ENCODE results near the gene LINGO4.

LINGO4 gene

DNA sequence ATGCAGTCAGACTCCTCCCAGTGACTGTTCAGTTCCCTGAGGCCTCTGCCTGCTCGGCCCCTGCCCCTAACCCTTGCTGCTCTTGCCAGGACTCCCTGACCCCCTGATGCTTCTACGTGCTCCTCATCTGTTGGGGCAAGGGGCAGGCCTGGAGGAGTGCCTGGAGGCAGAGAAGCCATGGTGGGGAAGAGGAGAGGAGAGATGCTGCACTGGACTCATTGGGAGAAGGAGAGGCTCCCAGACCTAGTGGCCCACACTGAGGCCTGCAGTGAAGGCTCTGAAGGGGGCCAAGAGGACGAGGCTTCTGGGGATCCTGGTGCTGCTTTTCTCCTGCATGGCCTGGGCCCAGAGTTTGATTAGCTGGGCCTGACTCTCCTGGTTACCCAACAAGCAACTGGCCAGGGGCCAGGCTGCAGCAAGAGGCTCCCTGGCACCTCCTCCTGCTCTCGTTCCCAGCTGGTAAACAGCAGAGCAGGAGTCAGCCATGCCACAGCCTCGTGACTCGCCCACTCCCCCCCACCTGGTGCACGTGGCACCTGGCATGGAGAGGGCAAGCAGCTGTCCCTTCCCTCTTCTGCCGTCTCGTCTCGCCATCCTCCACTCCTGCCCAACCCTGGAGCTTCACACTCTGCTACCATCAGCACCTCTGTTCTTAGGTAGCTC is 27.2 kb upstream of the LINGO4 start:
- no peak for DNase-seq

DNA sequence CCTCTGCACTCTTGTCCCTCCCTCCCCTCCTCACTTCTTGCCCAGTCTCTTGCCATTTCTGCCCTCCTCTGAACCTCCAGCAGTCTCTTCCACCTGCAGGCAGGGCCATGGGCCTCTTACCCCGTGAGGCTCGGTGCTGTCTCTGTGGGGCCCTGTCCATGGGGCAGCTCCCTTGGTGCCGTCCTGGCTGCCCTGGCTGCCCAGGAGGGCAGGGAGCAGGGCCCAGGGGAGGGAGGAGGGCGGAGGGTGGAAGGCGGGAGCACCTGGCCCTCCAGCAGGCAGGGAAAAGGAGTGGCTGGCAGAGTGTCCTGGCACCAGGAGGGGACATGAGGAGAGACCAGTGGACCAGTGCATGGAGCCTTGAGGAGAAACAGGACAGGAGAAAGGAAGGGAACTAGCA is 26.4 kb upstream of the LINGO4 start, which contains the start of gene RORC:
TSS of gene RORC (minus strand) at position 198 of the 400 bp plus-strand sequence. CDS start at position 160, 38 bp downstream.
- DNase-seq: no peak

DNA sequence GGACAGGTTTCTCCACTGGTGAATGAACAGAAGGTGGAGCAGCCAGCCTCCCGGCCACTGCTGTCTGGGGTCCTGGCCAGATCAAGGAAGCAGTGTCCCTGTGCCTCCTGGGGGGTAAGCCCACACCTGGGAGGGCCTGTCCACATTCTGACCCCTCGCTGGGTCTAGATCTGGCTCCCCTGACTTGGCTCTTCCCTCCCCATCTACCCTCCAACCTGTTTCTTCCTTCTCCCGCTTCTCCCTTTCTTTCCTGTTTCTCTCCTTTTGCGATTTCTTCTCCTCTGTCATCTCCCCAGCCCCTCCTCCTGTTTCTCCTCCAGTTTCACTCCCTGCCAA is 26.0 kb upstream of the LINGO4 start:
- no peak for DNase-seq

DNA sequence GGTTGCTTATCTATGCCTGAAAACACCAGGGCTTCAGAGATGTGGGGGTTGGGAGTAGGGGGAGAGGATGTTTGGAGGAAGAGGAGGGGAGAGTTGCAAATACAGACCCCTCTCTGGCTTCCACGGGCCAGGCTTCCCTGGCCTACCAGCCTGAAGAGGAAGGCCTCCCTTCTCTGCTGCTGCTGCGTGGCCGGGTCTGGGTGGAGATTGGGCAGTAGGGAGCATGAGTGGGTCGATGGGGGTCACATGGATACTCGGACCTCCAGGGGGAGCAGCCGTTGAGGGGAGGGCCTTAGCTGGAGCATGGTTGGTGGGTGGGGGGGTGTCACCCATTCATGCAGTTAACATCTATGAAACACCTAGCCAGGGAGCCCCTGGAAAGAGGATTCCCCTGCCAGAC is 24.8 kb upstream of the LINGO4 start:
- no peak for DNase-seq

DNA sequence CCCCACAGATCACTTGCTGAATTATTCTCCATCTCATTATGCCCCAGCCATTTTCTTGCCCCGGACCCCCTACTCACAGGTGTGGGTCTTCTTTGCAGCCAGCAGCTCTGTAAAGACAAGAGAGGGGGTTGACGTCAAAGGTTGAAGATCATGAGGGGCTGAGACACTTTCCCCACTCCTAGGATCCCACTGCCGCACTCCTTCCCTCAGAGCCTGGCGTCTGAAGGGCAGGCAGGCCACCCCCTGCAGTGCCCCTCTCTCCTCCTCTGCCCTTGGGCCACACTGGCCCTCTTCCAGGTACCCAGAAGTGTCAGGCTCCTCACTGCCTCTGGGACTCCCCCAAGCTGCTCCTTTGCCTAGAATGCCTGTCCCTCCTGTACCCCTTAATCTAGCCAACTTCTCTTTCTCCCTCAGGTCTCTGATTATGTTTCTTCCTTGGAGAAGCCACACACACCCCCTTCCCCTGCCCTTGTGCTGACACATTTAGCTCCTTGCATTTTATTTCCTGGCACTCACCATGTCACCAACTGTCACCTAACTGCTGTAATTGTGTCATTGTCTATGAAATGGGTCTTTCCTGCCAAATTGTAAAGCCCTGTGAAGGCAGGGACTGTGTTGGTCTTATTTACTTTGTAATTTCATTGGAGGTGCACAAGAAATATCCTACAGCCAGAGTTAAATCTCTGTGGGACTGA is 24.3 kb upstream of the LINGO4 start:
- DNase-seq: peak; percentile 44

DNA sequence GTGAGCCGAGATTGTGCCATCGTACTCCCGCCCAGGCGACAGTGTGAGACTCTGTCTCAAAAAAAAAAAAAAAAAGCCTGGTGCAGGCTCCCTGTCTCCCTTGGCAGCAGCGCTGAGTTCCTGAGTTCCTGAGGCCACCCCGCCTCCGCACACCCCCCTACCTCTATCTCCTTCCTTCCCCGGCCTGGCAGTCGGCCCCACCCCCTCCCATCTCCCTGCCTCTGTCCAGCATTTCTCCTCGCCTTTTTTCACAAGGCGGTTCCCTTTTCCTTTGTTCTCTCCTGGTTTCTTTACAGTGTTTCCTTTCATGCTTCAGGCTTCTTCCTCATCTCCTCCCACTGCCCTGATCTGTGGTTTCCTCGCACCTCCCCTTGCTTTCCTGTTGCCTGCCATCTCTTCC is 23.7 kb upstream of the LINGO4 start:
- DNase-seq: peak; percentile 80

DNA sequence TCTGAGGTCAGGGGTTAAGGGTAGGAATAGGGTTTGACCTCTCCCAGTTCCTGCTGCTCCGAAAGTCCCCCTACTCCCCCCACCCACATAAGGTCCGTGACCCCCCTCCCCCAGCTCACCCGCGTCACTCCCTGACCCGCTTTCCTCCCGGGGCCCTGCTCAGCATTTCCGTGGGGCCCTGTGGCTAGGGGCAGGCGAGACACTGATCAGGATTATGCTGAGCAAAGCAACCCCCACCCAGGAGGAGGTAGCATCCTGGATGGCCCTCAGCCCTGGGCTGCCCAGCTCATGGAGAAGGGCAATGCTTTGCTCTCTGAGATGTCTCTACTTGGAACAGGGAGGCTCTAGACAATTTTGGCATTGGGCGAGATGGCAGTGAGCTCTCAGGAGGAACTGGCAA is 22.6 kb upstream of the LINGO4 start:
- DNase-seq: no peak

DNA sequence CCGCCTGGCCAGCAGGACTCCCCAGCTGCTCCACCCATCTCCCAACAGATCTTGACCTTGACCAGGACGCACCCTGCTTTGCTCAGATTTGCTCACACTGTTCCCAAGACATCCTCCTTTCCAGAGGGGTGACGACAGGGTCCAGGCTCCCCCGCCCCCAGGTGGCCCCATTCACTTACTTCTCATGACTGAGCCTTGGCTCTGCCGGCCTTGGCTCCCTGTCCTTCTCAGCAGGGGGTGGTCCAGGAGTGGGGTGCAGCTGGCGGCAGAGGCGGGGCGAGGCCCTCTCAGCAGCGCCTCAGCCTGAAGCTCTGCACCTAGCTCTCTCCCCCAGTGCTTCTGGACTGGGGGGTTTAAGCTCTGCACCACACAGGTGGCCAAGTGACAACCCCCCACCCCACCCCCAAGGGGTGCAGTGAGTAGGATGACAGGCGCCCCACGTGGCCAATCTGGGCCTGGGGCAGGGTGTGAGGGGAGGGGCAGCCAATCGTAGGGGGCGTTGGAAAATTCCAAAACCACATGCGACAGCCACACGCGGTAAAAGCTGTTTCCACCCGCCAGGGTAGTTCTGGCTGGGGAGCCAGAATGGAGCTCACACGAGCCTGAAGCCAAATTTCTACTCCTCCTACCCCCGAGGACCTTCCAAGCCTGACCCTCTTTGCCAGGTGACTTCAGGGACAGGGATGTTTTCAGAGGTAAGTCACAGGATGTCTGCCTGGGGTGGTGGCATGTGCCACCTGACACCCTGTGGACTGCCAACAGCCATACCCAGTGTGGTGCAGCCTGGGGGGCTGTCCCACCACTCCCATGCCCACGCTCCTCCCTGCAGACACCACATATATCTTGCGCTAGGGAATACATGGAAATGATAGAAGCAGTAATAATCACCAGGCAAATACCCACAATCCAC is 20.8 kb upstream of the LINGO4 start:
- DNase-seq: no peak

DNA sequence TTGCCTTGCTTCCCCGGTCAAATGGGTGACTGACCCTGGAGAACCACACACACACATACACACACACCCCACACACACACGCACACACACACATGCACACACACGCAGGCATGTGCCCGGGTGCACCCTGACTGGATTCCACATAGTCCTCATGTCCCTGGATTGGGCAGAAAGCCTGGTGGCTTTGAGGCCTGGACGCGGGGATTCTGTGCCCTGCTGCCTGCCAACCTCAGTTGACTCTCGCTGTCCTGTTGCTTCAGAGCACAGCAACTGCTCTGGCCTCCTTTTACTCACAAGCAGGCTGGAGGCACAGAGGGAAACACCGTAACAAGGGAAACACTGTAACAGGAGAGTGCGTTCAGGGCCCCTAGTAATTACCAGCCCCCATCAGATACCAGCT is 20.0 kb upstream of the LINGO4 start:
- DNase-seq: no peak

DNA sequence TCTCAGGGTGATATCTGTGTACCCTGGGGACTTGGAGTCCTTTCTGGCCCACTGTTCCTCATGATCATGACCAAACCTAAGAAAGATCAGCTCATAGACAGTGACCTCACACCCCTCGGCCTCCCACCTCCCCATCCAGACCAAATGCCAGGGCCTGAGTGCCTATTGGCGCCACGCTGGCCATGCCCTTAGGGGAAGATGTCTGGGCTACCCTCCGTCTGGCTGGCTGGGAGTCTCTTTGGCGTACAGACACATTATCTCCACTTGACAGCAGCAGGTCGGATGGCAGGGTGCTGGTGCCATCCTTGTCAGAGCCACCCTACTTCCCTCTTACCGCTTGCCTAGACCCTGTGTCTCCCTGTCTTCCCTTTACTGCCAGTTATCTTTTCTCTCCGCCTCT is 18.0 kb upstream of the LINGO4 start:
- DNase-seq: no peak

DNA sequence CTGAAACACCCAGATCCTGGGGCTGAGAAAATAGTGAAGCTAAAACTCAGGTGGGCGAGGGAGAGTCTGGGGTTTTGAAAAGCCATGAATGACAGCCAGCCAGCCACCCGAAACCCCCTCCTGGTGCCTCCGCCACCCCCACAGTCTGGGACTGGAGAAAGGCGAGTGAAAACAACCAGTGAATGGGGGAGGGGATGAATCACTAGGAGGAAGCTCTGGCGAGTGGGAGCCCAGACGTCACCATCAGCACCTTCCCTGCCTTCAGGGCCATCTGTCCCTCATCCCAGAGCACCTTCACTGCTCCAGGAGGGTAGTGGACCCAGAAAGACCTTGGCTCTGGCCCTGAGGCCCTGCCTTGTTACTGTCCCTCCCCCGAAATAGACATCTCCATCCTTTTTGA is 17.2 kb upstream of the LINGO4 start:
- DNase-seq: peak; percentile 24

DNA sequence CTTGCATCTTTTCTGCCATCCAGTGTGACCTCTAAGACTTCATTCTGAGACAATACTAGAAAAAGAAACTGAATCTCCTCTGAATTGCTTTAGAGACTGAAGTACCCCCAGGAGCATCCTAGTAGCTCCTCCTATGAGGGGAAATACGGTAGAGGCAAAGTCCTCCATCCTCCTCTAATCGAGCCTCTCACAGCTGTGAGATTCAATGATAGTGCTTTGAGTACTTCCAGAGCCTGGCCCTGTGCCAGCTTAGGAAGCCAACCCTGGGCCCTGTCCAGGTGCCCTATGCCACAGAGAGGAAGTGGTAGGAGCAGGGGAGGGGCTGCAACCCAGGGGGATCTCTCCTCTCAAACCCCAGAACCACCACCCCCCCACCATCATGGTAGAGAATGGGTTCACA is 15.7 kb upstream of the LINGO4 start:
- peak; percentile 23 for DNase-seq

DNA sequence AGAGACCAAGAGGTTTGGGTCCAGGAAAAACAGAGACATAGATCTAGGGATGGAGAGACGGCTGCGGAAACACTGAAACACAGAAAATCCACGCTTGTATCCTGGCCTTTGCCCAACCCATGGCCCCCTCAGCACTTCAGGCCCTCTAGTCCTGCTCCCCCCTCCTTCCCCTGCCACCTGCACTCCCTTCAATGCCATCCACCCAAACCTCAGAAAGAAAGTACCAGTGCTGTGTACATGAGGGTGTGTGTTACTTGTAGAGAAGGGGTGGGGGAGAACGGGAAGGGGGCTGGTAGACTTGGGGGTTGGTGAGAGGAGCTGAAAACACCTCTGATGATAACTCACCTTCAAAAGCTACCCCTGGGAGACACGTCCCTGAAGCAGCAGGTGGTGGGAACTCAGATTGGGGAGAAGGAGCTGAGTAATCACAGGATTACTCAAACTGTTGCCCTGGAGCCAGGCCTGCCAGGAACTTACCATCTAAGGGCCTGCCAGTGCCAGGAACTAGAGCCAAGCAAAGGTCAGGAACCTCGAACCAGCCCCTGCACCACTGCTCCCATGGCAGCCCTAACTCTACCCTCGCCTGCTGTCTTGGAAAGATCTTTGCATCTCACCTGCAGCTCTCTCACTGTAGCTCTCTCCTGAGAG is 14.9 kb upstream of the LINGO4 start:
- no peak for DNase-seq

DNA sequence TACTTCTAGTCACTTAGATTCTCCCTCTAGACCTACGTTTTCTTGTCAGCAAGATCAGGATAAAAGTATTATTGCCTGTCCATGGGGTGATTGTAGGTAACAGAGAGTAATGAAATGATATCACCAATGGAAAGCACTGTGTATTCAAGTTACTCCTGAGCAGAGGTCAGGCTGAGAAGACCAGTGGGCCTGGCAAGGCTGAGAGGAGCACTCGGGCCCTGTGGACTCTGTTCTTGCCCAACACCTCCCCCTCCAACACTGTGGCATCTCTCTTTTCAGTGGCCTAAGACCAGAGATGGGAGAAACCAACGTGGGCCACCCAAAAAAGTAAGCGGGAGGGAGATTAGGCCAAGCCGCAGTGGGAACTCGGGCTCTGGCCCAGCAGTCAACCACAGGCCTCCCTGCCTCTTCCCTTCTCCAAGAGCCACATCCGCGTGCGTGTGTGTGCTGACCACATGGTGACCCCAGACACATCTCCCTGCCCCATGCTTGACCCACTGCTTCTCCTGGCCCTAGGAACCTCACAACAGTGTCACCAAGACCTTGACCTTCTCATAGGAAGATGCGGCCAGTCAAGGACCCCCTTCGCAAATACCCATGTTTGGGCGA is 14.1 kb upstream of the LINGO4 start:
- DNase-seq: no peak

DNA sequence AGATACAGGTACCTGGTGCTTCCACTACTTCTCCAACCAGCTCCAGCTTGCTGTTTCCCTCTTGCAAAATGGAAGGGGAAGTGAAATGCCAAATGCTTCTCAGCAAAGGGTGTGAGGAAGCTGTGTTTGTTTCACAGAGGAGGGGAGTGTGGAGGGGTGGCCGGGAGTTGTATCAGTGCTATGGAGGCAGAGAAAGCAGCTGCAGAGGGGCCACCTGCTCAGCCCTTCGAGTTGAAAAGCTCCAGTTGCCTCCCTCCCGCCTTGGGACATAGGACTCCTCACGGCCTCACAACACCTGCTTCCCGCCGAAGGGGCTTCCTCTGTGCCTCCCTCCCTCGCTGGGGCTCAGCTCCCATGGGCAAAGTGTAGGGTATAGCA is 12.1 kb upstream of the LINGO4 start:
- DNase-seq: no peak

DNA sequence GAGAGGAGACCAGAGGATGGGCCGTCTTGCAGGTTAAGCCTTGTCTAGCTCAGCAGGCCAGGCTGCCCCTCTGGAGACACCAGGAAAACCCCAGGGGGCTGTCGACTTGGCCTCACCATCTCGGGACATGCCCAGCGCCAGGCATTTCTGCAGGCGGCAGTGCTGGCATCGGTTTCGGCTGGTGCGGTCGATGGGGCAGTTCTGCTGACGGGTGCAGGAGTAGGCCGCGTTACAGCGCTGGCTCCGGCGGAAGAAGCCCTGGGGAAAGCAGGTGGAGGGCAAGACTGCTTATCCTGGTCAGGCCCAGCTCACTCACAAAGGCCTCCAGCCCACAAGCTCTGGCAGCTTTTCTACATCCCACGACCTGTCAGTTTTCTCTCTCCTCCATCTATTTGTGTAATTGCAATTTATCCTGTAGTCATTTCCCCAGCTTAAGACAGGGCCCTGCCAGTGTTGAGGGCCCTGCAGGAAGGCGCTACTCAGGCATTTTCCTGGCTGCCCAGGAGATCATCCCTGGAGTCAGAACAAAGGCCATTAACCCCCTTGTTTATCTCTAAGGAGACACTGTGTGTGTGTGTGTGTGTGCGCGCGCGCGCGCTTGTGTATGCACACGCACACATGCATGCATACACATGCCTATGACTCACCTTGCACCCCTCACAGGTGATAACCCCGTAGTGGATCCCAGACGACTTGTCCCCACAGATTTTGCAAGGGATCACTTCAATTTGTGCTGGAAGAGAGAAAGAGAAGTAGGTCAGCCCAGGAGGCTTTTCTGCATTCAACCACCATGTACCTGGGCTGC is 11.5 kb upstream of the LINGO4 start:
- no peak for DNase-seq

DNA sequence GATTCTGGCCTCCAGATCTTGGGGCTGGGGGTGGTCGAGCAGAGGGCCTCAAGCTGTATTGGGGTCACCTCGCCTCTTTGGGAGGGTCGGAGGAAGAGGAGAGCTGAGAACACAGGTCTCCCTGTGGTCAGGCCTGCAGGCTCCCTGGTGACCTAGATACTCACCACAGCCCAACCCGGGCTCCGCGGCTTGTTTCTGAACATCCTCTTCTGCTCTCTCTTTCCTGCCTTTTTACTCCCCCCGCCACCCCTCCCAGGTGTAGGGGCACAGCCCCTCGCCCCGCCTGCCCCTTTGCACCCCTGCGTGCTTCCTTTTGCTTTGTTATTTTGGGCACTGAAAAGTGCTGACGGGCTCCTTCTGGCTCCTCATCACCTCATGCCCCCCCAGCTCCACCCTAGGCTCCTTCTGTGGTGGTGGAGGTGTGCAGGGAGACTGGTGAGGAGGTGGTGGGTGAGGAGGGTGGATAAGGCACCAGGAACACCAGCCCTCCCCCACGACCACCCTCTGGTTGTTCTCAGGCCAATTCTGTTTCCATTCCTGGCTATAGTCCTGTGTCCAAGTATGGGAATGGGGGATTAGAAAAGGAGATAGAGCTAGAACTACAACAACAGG is 10.6 kb upstream of the LINGO4 start:
- DNase-seq: no peak

DNA sequence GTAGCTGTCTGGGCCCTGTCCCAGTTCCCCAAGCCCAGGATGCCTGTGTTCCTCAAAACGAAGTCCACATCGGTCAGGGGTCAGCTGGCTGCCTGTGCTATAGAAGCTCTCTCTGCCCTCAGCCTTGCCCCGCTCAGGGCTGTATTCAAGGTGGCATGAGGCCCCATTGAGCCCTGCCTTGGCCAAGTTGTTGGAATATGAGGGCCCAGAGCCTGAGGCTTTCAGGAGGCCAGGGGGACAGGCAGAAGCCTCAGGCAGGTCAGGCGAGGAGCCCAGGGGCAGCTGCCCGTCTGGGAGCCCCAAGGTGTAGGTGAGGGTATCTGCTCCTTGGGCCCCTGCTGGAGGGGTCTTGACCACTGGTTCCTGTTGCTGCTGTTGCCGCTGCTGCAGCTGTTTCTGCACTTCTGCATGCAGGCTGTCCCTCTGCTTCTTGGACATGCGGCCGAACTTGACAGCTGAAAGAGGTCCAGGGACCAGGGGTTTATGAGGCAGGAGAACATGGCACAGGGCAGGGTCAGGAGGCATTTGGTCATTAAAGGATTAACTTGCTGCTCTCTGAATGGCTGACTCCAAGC is 9.8 kb upstream of the LINGO4 start:
- no peak for DNase-seq

DNA sequence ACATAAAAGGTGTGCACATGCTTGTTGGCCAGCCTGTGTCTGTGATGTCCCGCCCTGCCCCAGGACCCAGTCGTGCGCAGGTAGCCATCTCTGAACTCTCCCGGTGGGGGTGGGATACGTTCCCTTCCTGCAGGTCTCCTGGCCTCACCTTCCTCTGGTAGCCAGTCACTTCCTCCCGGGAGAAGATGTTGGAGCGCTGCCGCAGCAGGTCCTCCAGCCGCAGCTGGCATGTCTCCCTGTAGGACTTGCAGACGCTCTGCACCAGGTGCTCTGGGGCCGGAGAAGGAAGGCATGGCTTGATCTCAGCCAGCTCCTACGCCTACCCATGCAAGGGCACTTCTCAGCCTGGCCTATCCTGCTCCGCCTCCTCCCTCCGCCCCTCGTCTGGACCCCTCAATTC is 9.2 kb upstream of the LINGO4 start:
- no peak for DNase-seq

DNA sequence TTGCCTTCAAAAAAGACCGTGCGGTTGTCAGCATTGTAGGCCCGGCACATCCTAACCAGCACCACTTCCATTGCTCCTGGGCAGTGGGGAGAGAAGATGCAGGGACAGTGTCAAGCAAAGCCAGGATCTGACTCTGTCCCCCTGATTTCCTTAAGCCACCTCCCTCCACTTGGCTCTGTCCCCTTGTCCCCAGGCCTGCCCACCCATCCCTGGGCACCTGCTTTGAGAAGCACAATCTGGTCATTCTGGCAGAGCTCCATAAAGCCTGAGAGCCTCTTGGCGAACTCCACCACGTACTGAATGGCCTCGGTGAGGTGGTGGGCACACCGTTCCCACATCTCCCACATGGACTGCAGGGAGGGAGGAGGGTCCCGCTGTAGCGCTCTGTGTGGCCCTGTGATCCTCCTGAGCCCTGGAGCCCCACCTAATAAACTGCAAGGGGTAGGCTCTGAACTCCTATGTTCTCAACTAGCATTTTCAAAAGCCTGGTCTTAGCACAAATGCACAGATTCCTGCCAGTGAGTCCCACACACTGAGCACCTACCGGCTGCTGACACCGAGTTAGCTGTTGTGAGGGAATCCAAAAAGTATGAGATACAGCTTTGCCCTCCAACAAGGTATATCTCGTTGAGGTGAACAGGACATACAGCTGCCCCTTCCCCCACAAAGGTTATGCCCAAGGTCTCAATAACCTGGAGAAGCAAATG is 8.2 kb upstream of the LINGO4 start:
- no peak for DNase-seq

DNA sequence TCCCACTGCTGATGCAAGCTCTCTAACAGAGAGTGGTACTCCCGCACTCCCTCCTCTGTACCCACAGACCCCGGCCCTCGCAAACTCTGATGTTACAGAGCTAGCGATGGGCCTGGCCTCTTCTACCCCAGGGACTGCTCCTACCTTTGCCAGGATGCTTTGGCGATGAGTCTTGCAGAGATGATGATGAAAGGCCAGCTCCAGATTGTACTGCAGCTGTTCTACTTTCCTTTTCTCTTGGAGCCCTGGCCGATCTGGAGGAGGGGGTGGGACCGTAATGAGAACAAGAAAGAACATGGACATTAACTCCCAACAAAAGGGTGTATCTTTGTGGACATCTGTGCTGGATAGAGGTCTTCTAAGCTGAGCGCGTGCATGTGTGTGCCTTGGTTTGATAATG is 6.0 kb upstream of the LINGO4 start:
- DNase-seq: no peak
